ENCODE results near the gene UGT1A3.

The UGT1A3 gene

GRCh38 chr2:233795735-233796171 is 66.9 kb downstream of the UGT1A3 start:
- no peak for ATAC-seq
- no peak for DNase-seq

GRCh38 chr2:233796254-233796653 is 67.4 kb downstream of the UGT1A3 start:
- ATAC-seq (no peak), DNase-seq (no peak)

- ATAC-seq (no peak), DNase-seq (no peak)
Observed at GRCh38 chr2:233798335-233799086, 69.7 kb downstream of the UGT1A3 start.

GRCh38 chr2:233799087-233799665 is 70.3 kb downstream of the UGT1A3 start:
- ATAC-seq = no peak

GRCh38 chr2:233799716-233800115 is 70.9 kb downstream of the UGT1A3 start:
- no peak for ATAC-seq
- DNase-seq = no peak

More at GRCh38 chr2:233799087-233799665, 70.3 kb downstream of the UGT1A3 start:
- DNase-seq = no peak

- DNase-seq = no peak
- ATAC-seq = no peak
Observed at GRCh38 chr2:233800208-233800607, 71.4 kb downstream of the UGT1A3 start.

GRCh38 chr2:233801357-233802131 is 72.7 kb downstream of the UGT1A3 start:
- no peak for ATAC-seq
- peak; percentile 24 for DNase-seq

- no peak for DNase-seq
- no peak for ATAC-seq
Observed at GRCh38 chr2:233802132-233802815, 73.4 kb downstream of the UGT1A3 start.

GRCh38 chr2:233803292-233803911 is 74.6 kb downstream of the UGT1A3 start:
- ATAC-seq = no peak
- no peak for DNase-seq

GRCh38 chr2:233803994-233804393 is 75.2 kb downstream of the UGT1A3 start:
- DNase-seq (no peak), ATAC-seq (no peak)

GRCh38 chr2:233807215-233807865 is 78.5 kb downstream of the UGT1A3 start:
- DNase-seq (no peak), ATAC-seq (no peak)

GRCh38 chr2:233807966-233808935 is 79.4 kb downstream of the UGT1A3 start:
- ATAC-seq (no peak), DNase-seq (no peak)

GRCh38 chr2:233810385-233810784 is 81.5 kb downstream of the UGT1A3 start:
- ATAC-seq (no peak), DNase-seq (no peak)

GRCh38 chr2:233811087-233811486 is 82.2 kb downstream of the UGT1A3 start:
- ATAC-seq = no peak

GRCh38 chr2:233811732-233812131 is 82.9 kb downstream of the UGT1A3 start:
- DNase-seq = no peak
- no peak for ATAC-seq

More at GRCh38 chr2:233811087-233811486, 82.2 kb downstream of the UGT1A3 start:
- no peak for DNase-seq

- no peak for ATAC-seq
- no peak for DNase-seq
Observed at GRCh38 chr2:233813236-233814055, 84.6 kb downstream of the UGT1A3 start.

GRCh38 chr2:233814056-233814835 is 85.4 kb downstream of the UGT1A3 start:
- ATAC-seq = no peak
- DNase-seq = no peak

- DNase-seq (no peak), ATAC-seq (no peak)
Observed at GRCh38 chr2:233815861-233816260, 87.0 kb downstream of the UGT1A3 start.
